ENCODE data around the gene KIAA0319L. TPM values are rescaled to one million over a fixed set of nuclear protein-coding genes. Genes with fewer than 3 reads are reported as not detected.

KIAA0319L gene
- total and polyA plus RNA-seq, 2 experiments from 2014 or later, result 27.2 to 75.1 TPM

- ATAC-seq (no peak), DNase-seq (ENCODE audit: low spot score) (no peak)
- H3K79me2 ChIP-seq (replicated peaks; ENCODE audit: insufficient read depth), result no peaks in the 10 kb centered on the region
- TF ChIP-seq POLR2AphosphoS5 (IDR thresholded peaks at IDR 0.05; ENCODE audit: low read depth), result no peak
- no peak for TF ChIP-seq REST (IDR thresholded peaks at IDR 0.05; ENCODE audit: unreplicated experiment)
- no peak for TF ChIP-seq CTCF (conservative IDR thresholded peaks at IDR 0.05; ENCODE audit: low read depth in 2 of 2)
- TF ChIP-seq JUNB (IDR thresholded peaks at IDR 0.05; ENCODE audit: unreplicated experiment), result no peak
- no peak for TF ChIP-seq ZNF331 (CRISPR knock-in tag; IDR thresholded peaks at IDR 0.05; ENCODE audit: low read depth)
- no peak for TF ChIP-seq NANOG (IDR thresholded peaks at IDR 0.05; ENCODE audit: borderline replicate concordance)
- no peaks in the 10 kb centered on the region for H3K27me3 ChIP-seq (ENCODE audit: insufficient read depth)
- no peaks in the 10 kb centered on the region for H3K9me3 Mint-ChIP-seq
- no peak overlapping the region for H3K4me3 Mint-ChIP-seq
- H3K36me3 ChIP-seq (ENCODE audit: insufficient read depth), result peaks cover 28% of the 10 kb centered on the region
- no peak overlapping the region for H3K4me3 ChIP-seq
- H3K4me1 Mint-ChIP-seq, result no peaks in the 10 kb centered on the region
- no peak overlapping the region for H3K4me2 ChIP-seq
- no peak overlapping the region for H3K27ac Mint-ChIP-seq
- H3K27me3 Mint-ChIP-seq (ENCODE audit: insufficient read depth, low read depth, poor library complexity), result peaks cover 2% of the 10 kb centered on the region
- no peak overlapping the region for H2AFZ ChIP-seq
- peaks cover 9% of the 10 kb centered on the region for H4K20me1 ChIP-seq (replicated peaks; ENCODE audit: insufficient read depth)
- H3F3A ChIP-seq (replicated peaks; ENCODE audit: low read depth), result no peaks in the 10 kb centered on the region
- 0 out of 2 replicates have a peak overlapping the region, but pooled peaks have one; percentile 26 for H3K27ac ChIP-seq (ENCODE audit: low read depth)
- no peaks in the 10 kb centered on the region for H3K4me1 ChIP-seq (ENCODE audit: insufficient read depth)
- H3K9me2 ChIP-seq (ENCODE audit: insufficient read depth), result no peaks in the 10 kb centered on the region
- peaks cover 56% of the 10 kb centered on the region for H3K36me3 Mint-ChIP-seq (ENCODE audit: low read depth)
Observed at GRCh38 chr1:35453031-35453430, 104.2 kb downstream of the KIAA0319L start.

GRCh38 chr1:35452106-35452774 lies 105.0 kb downstream of the KIAA0319L start:
- no peaks in the 10 kb centered on the region for H3K9me2 ChIP-seq (ENCODE audit: insufficient read depth)
- no peak overlapping the region for H3K4me3 Mint-ChIP-seq
- peaks cover 64% of the 10 kb centered on the region for H3K36me3 Mint-ChIP-seq (ENCODE audit: low read depth)
- H3K4me1 Mint-ChIP-seq, result no peaks in the 10 kb centered on the region
- no peak overlapping the region for H3K27ac Mint-ChIP-seq
- TF ChIP-seq CTCF (conservative IDR thresholded peaks at IDR 0.05; ENCODE audit: low read depth in 2 of 2), result no peak
- H3K27ac ChIP-seq (ENCODE audit: low read depth), result peak overlapping the region; percentile 18; the same call in 1 of the 2 replicates
- H4K20me1 ChIP-seq (replicated peaks; ENCODE audit: insufficient read depth), result peaks cover 9% of the 10 kb centered on the region
- H3K4me2 ChIP-seq, result no peak overlapping the region
- H3K27me3 ChIP-seq (ENCODE audit: insufficient read depth), result no peaks in the 10 kb centered on the region
- no peak overlapping the region for H2AFZ ChIP-seq
- H3K9me3 Mint-ChIP-seq, result no peaks in the 10 kb centered on the region
- H3K79me2 ChIP-seq (replicated peaks; ENCODE audit: insufficient read depth), result no peaks in the 10 kb centered on the region
- H3F3A ChIP-seq (replicated peaks; ENCODE audit: low read depth), result no peaks in the 10 kb centered on the region
- H3K36me3 ChIP-seq (ENCODE audit: insufficient read depth), result peaks cover 31% of the 10 kb centered on the region
- peak; percentile 10 for DNase-seq (ENCODE audit: low spot score)
- H3K4me3 ChIP-seq, result no peak overlapping the region
- H3K27me3 Mint-ChIP-seq (ENCODE audit: insufficient read depth, low read depth, poor library complexity), result peaks cover 2% of the 10 kb centered on the region
- peak; percentile 37 for ATAC-seq
- H3K4me1 ChIP-seq (ENCODE audit: insufficient read depth), result no peaks in the 10 kb centered on the region

Measured in GM23338 (cell line).